K562 (cell line): Measurements from ENCODE around the gene RAB4B. TPM values are rescaled to one million over a fixed set of nuclear protein-coding genes. Genes with fewer than 3 reads are reported as not detected.

ENCODE experiments used
- ATAC-seq: fragments of 200-7000 bp; cut with Tn5 transposase; 3 replicates; pipeline ENCODE4 v1.9.1; 2020; ENCODE audit warnings: moderate library complexity
- BruUV-seq: library from RNA; stranded (reverse); fragments of 400-500 nt; replicated peaks from 2 replicates; lab custom pipeline; 2021; lab: Mats Ljungman, UMichigan
- CTCF ChIA-PET: fragments of 300-600 bp; formaldehyde crosslinking; extraction: SDS; loops from one replicate; lab custom pipeline; 2021; ENCODE audit warnings: low intra/inter-chr PET ratio; lab: Yijun Ruan, JAX
- POLR2A ChIA-PET: fragments of 300-600, 350-650 bp; sonication (Branson Sonifier 250); formaldehyde crosslinking; extraction: SDS; loops from one replicate; lab custom pipeline; 2021; ENCODE audit warnings: antibody characterized with exemption, inconsistent platforms; lab: Yijun Ruan, JAX
- DNase-seq, 4 experiments: peaks; one replicate each; pipeline versions ENCODE4 v3.0.0 to v3.0.0-alpha.2; 2011 to 2018; ENCODE audit warnings: low spot score in 3 of 4, mixed read lengths in 3 of 4; ENCODE audit errors: extremely low read depth in 1 of 4
- FAIRE-seq: peaks from 2 replicates; lab custom pipeline; 2011; peaks lifted over from hg19 to GRCh38; lab: Jason Lieb, UNC
- H2AFZ ChIP-seq: 2 replicates; pipeline ENCODE4 v1.6.0; 2011; ENCODE audit warnings: low read depth, low read length, control low read depth, inconsistent platforms
- H3K27ac ChIP-seq: fragments of 200-600 bp; 3 replicates; pipeline ENCODE4 v1.8.0; 2011; ENCODE audit warnings: low read depth, mild to moderate bottlenecking, control low read depth, inconsistent platforms, low read length, moderate library complexity, mixed read lengths; ENCODE audit errors: extremely low read depth
- H3K27me3 ChIP-seq, 2 experiments: fragments of 300-600 bp in 1 of 2; 2 replicates in 1 of 2; 3 replicates in 1 of 2; pipeline versions ENCODE4 v1.6.0 to v1.8.0; 2011; ENCODE audit warnings: inconsistent platforms in 2 of 2, low read length in 2 of 2, mild to moderate bottlenecking in 1 of 2, mixed read lengths in 1 of 2, moderate library complexity in 1 of 2; ENCODE audit not compliant: control insufficient read depth in 2 of 2, insufficient read depth in 2 of 2
- H3K36me3 ChIP-seq: fragments of 300-600 bp; 3 replicates; pipeline ENCODE4 v1.8.0; 2011; ENCODE audit warnings: mild to moderate bottlenecking, low read length, inconsistent platforms; ENCODE audit not compliant: control insufficient read depth, insufficient read depth
- H3K4me1 ChIP-seq, 2 experiments: fragments of 200-600 bp in 1 of 2; replicated peaks in 1 of 2; 2 replicates in 1 of 2; 3 replicates in 1 of 2; pipeline versions ENCODE4 v1.5.1 to v1.8.0; 2011; ENCODE audit warnings: inconsistent platforms in 2 of 2, low read length in 2 of 2, mild to moderate bottlenecking in 1 of 2, mixed read lengths in 1 of 2, moderate library complexity in 1 of 2; ENCODE audit not compliant: control insufficient read depth in 2 of 2, insufficient read depth in 2 of 2
- H3K4me2 ChIP-seq: 2 replicates; pipeline ENCODE4 v1.6.1; 2011; ENCODE audit warnings: low read length, control low read depth, inconsistent platforms, mixed read lengths; ENCODE audit not compliant: insufficient read depth
- H3K4me3 ChIP-seq: fragments of 200-600 bp; sonication (generic), shearing (Covaris generic); 2 replicates; pipeline ENCODE4 v1.5.1; 2016; ENCODE audit warnings: control low read depth, inconsistent platforms
- H3K79me2 ChIP-seq: fragments of 200-600 bp; 3 replicates; pipeline ENCODE4 v1.8.0; 2011; ENCODE audit warnings: low read length, inconsistent platforms; ENCODE audit not compliant: control insufficient read depth, insufficient read depth
- H3K9ac ChIP-seq, 2 experiments: 2 replicates each; pipeline versions ENCODE4 v1.6.0 to v1.6.1; 2011; ENCODE audit warnings: low read depth in 2 of 2, low read length in 2 of 2, control low read depth in 1 of 2, inconsistent platforms in 1 of 2, mild to moderate bottlenecking in 1 of 2, mixed read lengths in 1 of 2; ENCODE audit not compliant: insufficient read depth in 1 of 2
- H3K9me1 ChIP-seq: one replicate; pipeline ENCODE4 v1.6.0; 2011; ENCODE audit warnings: inconsistent platforms, mild to moderate bottlenecking, low read length, moderate library complexity; ENCODE audit not compliant: control insufficient read depth, insufficient read depth
- H3K9me3 ChIP-seq: replicated peaks from 2 replicates; pipeline ENCODE4 v1.5.1; 2011; ENCODE audit warnings: low read depth, low read length, inconsistent platforms; ENCODE audit not compliant: control insufficient read depth, insufficient read depth
- H4K20me1 ChIP-seq: replicated peaks from 2 replicates; pipeline ENCODE4 v1.6.1; 2011; ENCODE audit warnings: low read length, inconsistent platforms, mixed read lengths; ENCODE audit not compliant: control insufficient read depth, insufficient read depth
- MCM7 ChIP-seq, 2 experiments: fragments of 450-650 bp; IDR thresholded peaks; 2 replicates each; pipeline ENCODE4 v1.6.1; 2016 to 2018
- NFE2 ChIP-seq: IDR thresholded peaks from 2 replicates; pipeline ENCODE4 v1.6.1; 2014; ENCODE audit warnings: antibody characterized with exemption, low read depth
- NRF1 ChIP-seq, 2 experiments: fragments of 450-650 bp; IDR thresholded peaks in 1 of 2; conservative IDR thresholded peaks in 1 of 2; 2 replicates each; pipeline ENCODE4 v1.6.1; 2014; ENCODE audit warnings: mild to moderate bottlenecking in 2 of 2
- RBFOX2 ChIP-seq: fragments of 200-400 bp; formaldehyde crosslinking; IDR thresholded peaks from 2 replicates; pipeline ENCODE4 v1.6.1; 2017; ENCODE audit warnings: low read depth, mild to moderate bottlenecking, low read length, moderate library complexity
- TEAD1 ChIP-seq, 2 experiments: fragments of 450-650 bp in 1 of 2; sonication (generic) in 1 of 2; formaldehyde crosslinking; IDR thresholded peaks; 2 replicates each; pipeline versions ENCODE4 v1.4.0 to v1.8.0; 2020 to 2022; ENCODE audit warnings: mild to moderate bottlenecking in 2 of 2, missing genetic modification reagents in 1 of 2
- ZNF695 ChIP-seq: fragments of 450-650 bp; formaldehyde crosslinking; IDR thresholded peaks from 2 replicates; pipeline ENCODE4 v1.4.0; 2020; ENCODE audit warnings: mild to moderate bottlenecking, moderate library complexity
- WGBS: fragments of 100-300 bp; shearing (Covaris generic); methylation state at CpG from one replicate; pipeline ENCODE4 v1.1.6; 2016; ENCODE audit warnings: low coverage, mixed read lengths; ENCODE audit not compliant: insufficient coverage; ENCODE audit errors: missing lambda C conversion rate; 5-methylcytosine and 5-hydroxymethylcytosine counted together
- in situ Hi-C: fragments of 300-500 bp; cut with MboI; formaldehyde crosslinking; loops from 4 replicates; pipeline ENCODE4 v1.15.0; 2018; ENCODE audit warnings: inconsistent platforms, mixed read lengths
- intact Hi-C: fragments of 100-400 bp; cut with micrococcal nuclease; formaldehyde crosslinking; loops from 2 replicates; pipeline ENCODE4 v1.14.2; 2022
- polyA plus RNA-seq, 8 experiments: library from polyadenylated mRNA; depleted of rRNA in 4 of 8; stranded (reverse) in 5 of 8; unstranded in 3 of 8; fragments of >200 nt; fragmentation: Nextera tagmentation in 2 of 8; fragmentation: Illumina TruSeq in 1 of 8; extraction: Ambion mirVana in 2 of 8; extraction: Trizol in 1 of 8; gene quantifications; 2 replicates each; pipeline versions ENCODE4 v1.2.1 to v1.2.3, GENCODE V29; 2011 to 2014; ENCODE audit warnings: inconsistent platforms in 1 of 8, missing spikeins in 1 of 8
- total RNA-seq, 7 experiments: library from RNA; depleted of rRNA in 6 of 7; stranded (reverse); fragments of >200 nt in 6 of 7; fragmentation: Illumina TruSeq in 2 of 7; extraction: Trizol in 2 of 7; gene quantifications; 2 replicates each; pipeline versions ENCODE4 v1.2.1 to v1.2.3, GENCODE V29; 2011 to 2021; ENCODE audit warnings: low replicate concordance in 1 of 7
- TF ChIP-seq, protein P1 (sequence below): sonication (generic); formaldehyde crosslinking; IDR thresholded peaks from 2 replicates; pipeline ENCODE4 v1.8.1; 2023; ENCODE audit warnings: mild to moderate bottlenecking, missing genetic modification reagents
- TF ChIP-seq, protein P2 (sequence below): sonication (generic); formaldehyde crosslinking; IDR thresholded peaks from 2 replicates; pipeline ENCODE4 v1.8.1; 2023; ENCODE audit warnings: mild to moderate bottlenecking, missing genetic modification reagents, moderate library complexity

RAB4B gene
- total and polyA plus RNA-seq, 9 of the 15 experiments (the other 6 are each of a cell fraction or from before 2014, with no cell fraction given), result 0.28 to 20.4 (median 9.0) TPM

DNA sequence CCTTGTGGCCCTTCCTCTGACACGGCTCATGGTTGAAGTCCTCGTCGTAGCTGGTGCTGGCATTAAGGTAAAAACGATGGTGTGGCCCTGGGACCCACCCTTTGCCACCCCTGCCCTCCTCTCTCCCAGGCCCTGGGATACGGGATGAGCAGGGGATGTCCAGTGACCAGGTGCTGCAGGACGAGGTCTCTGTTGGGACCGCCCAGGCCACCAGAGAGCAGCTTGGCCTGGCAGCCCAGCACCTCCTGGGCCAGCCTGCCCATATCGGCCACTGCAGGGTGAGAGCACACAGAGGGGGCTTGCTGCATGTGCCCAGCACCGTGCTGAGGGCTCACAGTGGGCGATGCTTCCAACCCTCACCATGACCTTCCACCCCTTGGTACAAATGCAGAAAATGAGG is 34.1 kb upstream of the RAB4B start:
- Histone ChIP-seq H3K27me3 (no peaks in the 10 kb centered on the region), H3K79me2 (peaks cover 13% of the 10 kb centered on the region)
- TF ChIP-seq RBFOX2, result 0 out of 2 replicates have a peak, but pooled peaks have one; percentile 24
- TF ChIP-seq ZNF695 (CRISPR knock-in tag), result no peak
- TF ChIP-seq, protein P1, sequence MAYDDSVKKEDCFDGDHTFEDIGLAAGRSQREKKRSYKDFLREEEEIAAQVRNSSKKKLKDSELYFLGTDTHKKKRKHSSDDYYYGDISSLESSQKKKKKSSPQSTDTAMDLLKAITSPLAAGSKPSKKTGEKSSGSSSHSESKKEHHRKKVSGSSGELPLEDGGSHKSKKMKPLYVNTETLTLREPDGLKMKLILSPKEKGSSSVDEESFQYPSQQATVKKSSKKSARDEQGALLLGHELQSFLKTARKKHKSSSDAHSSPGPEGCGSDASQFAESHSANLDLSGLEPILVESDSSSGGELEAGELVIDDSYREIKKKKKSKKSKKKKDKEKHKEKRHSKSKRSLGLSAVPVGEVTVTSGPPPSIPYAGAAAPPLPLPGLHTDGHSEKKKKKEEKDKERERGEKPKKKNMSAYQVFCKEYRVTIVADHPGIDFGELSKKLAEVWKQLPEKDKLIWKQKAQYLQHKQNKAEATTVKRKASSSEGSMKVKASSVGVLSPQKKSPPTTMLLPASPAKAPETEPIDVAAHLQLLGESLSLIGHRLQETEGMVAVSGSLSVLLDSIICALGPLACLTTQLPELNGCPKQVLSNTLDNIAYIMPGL (CRISPR knock-in tag), result no peak
- no peak for TF ChIP-seq TEAD1 (CRISPR knock-in tag; IDR thresholded peaks at IDR 0.05)
- TF ChIP-seq, protein P2, sequence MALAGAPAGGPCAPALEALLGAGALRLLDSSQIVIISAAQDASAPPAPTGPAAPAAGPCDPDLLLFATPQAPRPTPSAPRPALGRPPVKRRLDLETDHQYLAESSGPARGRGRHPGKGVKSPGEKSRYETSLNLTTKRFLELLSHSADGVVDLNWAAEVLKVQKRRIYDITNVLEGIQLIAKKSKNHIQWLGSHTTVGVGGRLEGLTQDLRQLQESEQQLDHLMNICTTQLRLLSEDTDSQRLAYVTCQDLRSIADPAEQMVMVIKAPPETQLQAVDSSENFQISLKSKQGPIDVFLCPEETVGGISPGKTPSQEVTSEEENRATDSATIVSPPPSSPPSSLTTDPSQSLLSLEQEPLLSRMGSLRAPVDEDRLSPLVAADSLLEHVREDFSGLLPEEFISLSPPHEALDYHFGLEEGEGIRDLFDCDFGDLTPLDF (CRISPR knock-in tag), result no peak
- TF ChIP-seq NFE2, result no peak
- no peak for TF ChIP-seq NRF1 (conservative IDR thresholded peaks at IDR 0.05 in 1 of 2, IDR thresholded peaks at IDR 0.05 in 1 of 2)
- no peak for TF ChIP-seq MCM7 (IDR thresholded peaks at IDR 0.05)
- TF ChIP-seq, all 486 proteins: peak for 1
- no peak overlapping the region for H3K27ac ChIP-seq
- H3K9me1 ChIP-seq, result no peaks in the 10 kb centered on the region
- no peak for FAIRE-seq
- no TSS peak for BruUV-seq
- no peak overlapping the region for H3K4me2 ChIP-seq
- H3K4me1 ChIP-seq, result peaks cover 5 to 51% of the 10 kb centered on the region in 2 experiments; a peak in 4 of 5 replicates
- ChIA-PET POLR2A (interaction anchor here (0.6 to 1.8 kb wide), 5 partner anchors 8 to 184 kb away, joined by 3 to 6 read pairs (median 4); no protein-coding TSS in a partner anchor), CTCF (no interaction called here)
- intact Hi-C loops, result loop anchor here (5.0 kb wide), 1 partner anchor 82 kb away; no protein-coding TSS in a partner anchor
- 0 out of 2 replicates have a peak, but pooled peaks cover 3% of the 10 kb centered on the region for H4K20me1 ChIP-seq
- no peak overlapping the region for H2AFZ ChIP-seq
- H3K9ac ChIP-seq, result peak overlapping the region in 1 of 2 experiments; percentile 85; a peak in 2 of 4 replicates
- in situ Hi-C loops, result no loop called here
- no peak for DNase-seq
- 77% methylated on average over 9 of the region's 10 CpGs for WGBS
- peaks cover 15% of the 10 kb centered on the region; the same call in 2 of the 3 replicates for H3K36me3 ChIP-seq
- ATAC-seq, result no peak
- no peak overlapping the region for H3K4me3 ChIP-seq
- H3K9me3 ChIP-seq, result no peaks in the 10 kb centered on the region
